CD4-positive, alpha-beta T cell treated with Interleukin-6 for 4 hours (primary cell): Measurements from ENCODE around the gene PPP1R9B.

Experiments used
- DNase-seq: peaks from one replicate; pipeline ENCODE4 v3.0.0-alpha.2; 2020; ENCODE audit warnings: mixed read lengths

Gene PPP1R9B

GRCh38 chr17:50087912-50088405, 62.5 kb downstream of the PPP1R9B start:
- DNase-seq, result no peak

- DNase-seq, result peak; percentile 81
Observed at GRCh38 chr17:50087246-50087911, 63.1 kb downstream of the PPP1R9B start.
